MM.1S (cell line): ENCODE results near the gene ITGB5.

ENCODE experiments used
- DNase-seq: peaks from one replicate; pipeline ENCODE4 v3.0.0-alpha.2; 2015
- H2AFZ ChIP-seq: fragments of 300-600 bp; sonication (generic); 2 replicates; pipeline ENCODE4 v1.6.0; 2016; ENCODE audit warnings: antibody characterized with exemption, low read length
- H3F3A ChIP-seq: fragments of 300-600 bp; sonication (generic); 2 replicates; pipeline ENCODE4 v1.6.1; 2016; ENCODE audit warnings: mild to moderate bottlenecking, antibody characterized with exemption, low read length, moderate library complexity, mixed read lengths; ENCODE audit not compliant: insufficient read depth
- H3K27ac ChIP-seq: fragments of 300-600 bp; sonication (generic); 2 replicates; pipeline ENCODE4 v1.5.1; 2016; ENCODE audit warnings: mild to moderate bottlenecking, low read length
- H3K27me3 ChIP-seq: fragments of 300-600 bp; sonication (generic); replicated peaks from 2 replicates; pipeline ENCODE4 v1.6.0; 2016; ENCODE audit warnings: low read length; ENCODE audit not compliant: insufficient read depth
- H3K36me3 ChIP-seq: fragments of 300-600 bp; sonication (generic); replicated peaks from 2 replicates; pipeline ENCODE4 v1.6.1; 2016; ENCODE audit warnings: mild to moderate bottlenecking, low read length, mixed read lengths; ENCODE audit not compliant: insufficient read depth
- H3K4me1 ChIP-seq: fragments of 300-600 bp; sonication (generic); 2 replicates; pipeline ENCODE4 v1.6.1; 2016; ENCODE audit warnings: low read length, mixed read lengths
- H3K4me2 ChIP-seq: fragments of 300-600 bp; sonication (generic); 2 replicates; pipeline ENCODE4 v1.6.0; 2016; ENCODE audit warnings: low read depth, low read length
- H3K4me3 ChIP-seq: fragments of 300-600 bp; sonication (generic); 2 replicates; pipeline ENCODE4 v1.5.1; 2016; ENCODE audit warnings: low read length, mixed read lengths
- H3K79me2 ChIP-seq: fragments of 300-600 bp; sonication (generic); 2 replicates; pipeline ENCODE4 v1.6.1; 2016; ENCODE audit warnings: mixed run types, low read length, mixed read lengths
- H3K9ac ChIP-seq: fragments of 300-600 bp; sonication (generic); 2 replicates; pipeline ENCODE4 v1.6.1; 2016; ENCODE audit warnings: low read length, mixed read lengths
- H3K9me2 ChIP-seq: fragments of 300-600 bp; sonication (generic); replicated peaks from 2 replicates; pipeline ENCODE4 v1.6.1; 2016; ENCODE audit warnings: mild to moderate bottlenecking, low read length, mixed read lengths; ENCODE audit not compliant: insufficient read depth
- H3K9me3 ChIP-seq: fragments of 300-600 bp; sonication (generic); replicated peaks from 2 replicates; pipeline ENCODE4 v1.6.1; 2016; ENCODE audit warnings: mild to moderate bottlenecking, low read length, mixed read lengths; ENCODE audit not compliant: insufficient read depth
- H4K20me1 ChIP-seq: fragments of 300-600 bp; sonication (generic); 2 replicates; pipeline ENCODE4 v1.6.1; 2016; ENCODE audit warnings: mild to moderate bottlenecking, low read length, moderate library complexity, mixed read lengths; ENCODE audit not compliant: insufficient read depth
- CTCF ChIP-seq: fragments of 300-600 bp; sonication (generic); IDR thresholded peaks from 2 replicates; pipeline ENCODE4 v1.5.1; 2016; ENCODE audit warnings: antibody characterized with exemption, low read length, mixed read lengths
- EZH2 ChIP-seq: fragments of 300-600 bp; sonication (generic); optimal IDR thresholded peaks from 2 replicates; pipeline ENCODE3; 2017; ENCODE audit warnings: low read depth, mild to moderate bottlenecking, antibody characterized with exemption, low read length, mixed read lengths
- EZH2phosphoT487 ChIP-seq: fragments of 300-600 bp; sonication (generic); IDR thresholded peaks from 2 replicates; pipeline ENCODE4 v1.6.1; 2018; ENCODE audit warnings: antibody characterized with exemption, low read length

ITGB5 gene

GRCh38 chr3:124854009-124854408 is 33.2 kb downstream of the ITGB5 start:
- H3F3A ChIP-seq: no peaks in the 10 kb centered on the region
- H3K79me2 ChIP-seq: no peaks in the 10 kb centered on the region
- no peaks in the 10 kb centered on the region for H4K20me1 ChIP-seq
- H3K36me3 ChIP-seq: no peaks in the 10 kb centered on the region
- no peaks in the 10 kb centered on the region for H3K4me1 ChIP-seq
- H3K4me3 ChIP-seq: no peak overlapping the region
- H3K27me3 ChIP-seq: no peaks in the 10 kb centered on the region
- DNase-seq: no peak
- H3K27ac ChIP-seq: no peak overlapping the region
- no peak overlapping the region for H3K4me2 ChIP-seq
- H2AFZ ChIP-seq: no peak overlapping the region
- H3K9me2 ChIP-seq: no peaks in the 10 kb centered on the region
- TF ChIP-seq EZH2 (no peak), CTCF (no peak), EZH2phosphoT487 (no peak)
- H3K9ac ChIP-seq: no peak overlapping the region
- H3K9me3 ChIP-seq: no peaks in the 10 kb centered on the region

GRCh38 chr3:124853446-124853845 is 33.7 kb downstream of the ITGB5 start:
- no peaks in the 10 kb centered on the region for H3K79me2 ChIP-seq
- H4K20me1 ChIP-seq: no peaks in the 10 kb centered on the region
- H3F3A ChIP-seq: no peaks in the 10 kb centered on the region
- no peak overlapping the region for H2AFZ ChIP-seq
- no peaks in the 10 kb centered on the region for H3K9me2 ChIP-seq
- no peaks in the 10 kb centered on the region for H3K4me1 ChIP-seq
- H3K9me3 ChIP-seq: no peaks in the 10 kb centered on the region
- no peaks in the 10 kb centered on the region for H3K36me3 ChIP-seq
- no peak overlapping the region for H3K9ac ChIP-seq
- no peak for TF ChIP-seq EZH2
- TF ChIP-seq CTCF: no peak
- no peaks in the 10 kb centered on the region for H3K27me3 ChIP-seq
- DNase-seq: no peak
- H3K4me3 ChIP-seq: no peak overlapping the region
- no peak overlapping the region for H3K27ac ChIP-seq
- H3K4me2 ChIP-seq: no peak overlapping the region

GRCh38 chr3:124851905-124852304 is 35.3 kb downstream of the ITGB5 start:
- Histone ChIP-seq H3K9me3 (no peaks in the 10 kb centered on the region), H3K79me2 (no peaks in the 10 kb centered on the region), H3K27ac (no peak overlapping the region), H3K9me2 (no peaks in the 10 kb centered on the region), H3K27me3 (no peaks in the 10 kb centered on the region), H3K4me3 (no peak overlapping the region), H3K4me1 (no peaks in the 10 kb centered on the region), H4K20me1 (no peaks in the 10 kb centered on the region), H3K9ac (no peak overlapping the region), H3K4me2 (no peak overlapping the region), H2AFZ (no peak overlapping the region), H3K36me3 (no peaks in the 10 kb centered on the region), H3F3A (no peaks in the 10 kb centered on the region)
- no peak for TF ChIP-seq EZH2phosphoT487
- no peak for TF ChIP-seq CTCF
- no peak for TF ChIP-seq EZH2
- no peak for DNase-seq
